ENCODE results near the gene CACNA1C.

- TF ChIP-seq GATA3 (IDR thresholded peaks at IDR 0.05; ENCODE audit: low read depth, low read length) (no peak), GATA2 (IDR thresholded peaks at IDR 0.05; ENCODE audit: low read depth, low read length) (no peak)
Observed at GRCh38 chr12:2397356-2398045, 344.7 kb downstream of the CACNA1C start.
